Subcutaneous adipose tissue (tissue), 4 donors: Measurements from ENCODE around the gene FAM221B. TPM values are rescaled to one million over a fixed set of nuclear protein-coding genes. Genes with fewer than 3 reads are reported as not detected.

Experiments
- total RNA-seq, 4 donors: library from RNA; depleted of rRNA; stranded (reverse); fragments of >200 nt; gene quantifications; one replicate each; pipeline ENCODE4 v1.1.0, GENCODE V29; 2016
- TF ChIP-seq, protein P1 (sequence below): fragments of 450-650 bp; IDR thresholded peaks from one replicate; pipeline ENCODE4 v1.5.1; 2016; ENCODE audit warnings: low read depth, mild to moderate bottlenecking, control low read depth, antibody characterized with exemption, moderate library complexity

The FAM221B gene
- total RNA-seq, 4 donors from 2014 or later, result not detected

DNA sequence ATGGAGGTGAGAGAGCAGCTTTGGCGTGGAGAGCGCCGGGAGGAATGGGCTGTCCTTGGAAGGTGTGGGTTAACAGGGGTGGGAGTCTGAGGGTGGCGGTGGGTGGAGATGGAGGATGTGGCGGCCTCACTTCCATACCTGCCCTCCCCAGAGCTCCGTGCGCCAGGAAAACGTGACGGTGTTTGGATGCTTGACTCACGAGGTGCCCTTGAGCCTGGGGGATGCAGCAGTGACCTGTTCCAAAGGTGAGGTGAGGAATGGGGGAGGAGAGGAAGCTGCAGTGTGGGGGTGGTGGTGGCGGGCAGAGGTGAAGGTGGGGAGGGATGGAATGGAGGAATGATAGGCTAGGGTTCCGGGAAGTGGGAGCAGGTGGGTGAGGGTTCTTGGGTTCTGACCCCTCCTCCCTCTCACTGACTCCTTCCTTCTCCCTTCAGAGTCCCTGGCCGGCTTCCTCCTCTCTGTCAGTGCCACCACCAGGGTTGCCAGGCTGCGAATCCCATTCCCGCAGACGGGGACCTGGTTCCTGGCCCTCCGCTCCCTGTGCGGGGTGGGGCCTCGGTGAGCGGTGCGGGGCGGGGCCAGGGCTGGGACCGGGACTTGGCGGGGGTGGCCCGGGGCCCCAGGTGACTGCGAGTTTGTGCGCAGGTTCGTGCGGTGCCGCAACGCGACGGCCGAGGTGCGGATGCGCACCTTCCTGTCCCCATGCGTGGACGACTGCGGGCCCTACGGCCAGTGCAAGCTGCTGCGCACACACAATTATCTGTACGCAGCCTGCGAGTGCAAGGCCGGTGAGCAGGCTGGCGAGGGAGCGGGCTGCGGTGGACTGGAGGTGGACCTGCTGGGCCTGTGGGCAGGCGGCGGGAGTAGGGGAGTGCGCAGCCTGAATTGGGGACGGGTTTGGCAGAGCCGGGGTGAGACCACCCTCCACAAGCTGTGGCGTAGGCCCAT lies 17.6 kb upstream of the FAM221B start:
- TF ChIP-seq, protein P1, sequence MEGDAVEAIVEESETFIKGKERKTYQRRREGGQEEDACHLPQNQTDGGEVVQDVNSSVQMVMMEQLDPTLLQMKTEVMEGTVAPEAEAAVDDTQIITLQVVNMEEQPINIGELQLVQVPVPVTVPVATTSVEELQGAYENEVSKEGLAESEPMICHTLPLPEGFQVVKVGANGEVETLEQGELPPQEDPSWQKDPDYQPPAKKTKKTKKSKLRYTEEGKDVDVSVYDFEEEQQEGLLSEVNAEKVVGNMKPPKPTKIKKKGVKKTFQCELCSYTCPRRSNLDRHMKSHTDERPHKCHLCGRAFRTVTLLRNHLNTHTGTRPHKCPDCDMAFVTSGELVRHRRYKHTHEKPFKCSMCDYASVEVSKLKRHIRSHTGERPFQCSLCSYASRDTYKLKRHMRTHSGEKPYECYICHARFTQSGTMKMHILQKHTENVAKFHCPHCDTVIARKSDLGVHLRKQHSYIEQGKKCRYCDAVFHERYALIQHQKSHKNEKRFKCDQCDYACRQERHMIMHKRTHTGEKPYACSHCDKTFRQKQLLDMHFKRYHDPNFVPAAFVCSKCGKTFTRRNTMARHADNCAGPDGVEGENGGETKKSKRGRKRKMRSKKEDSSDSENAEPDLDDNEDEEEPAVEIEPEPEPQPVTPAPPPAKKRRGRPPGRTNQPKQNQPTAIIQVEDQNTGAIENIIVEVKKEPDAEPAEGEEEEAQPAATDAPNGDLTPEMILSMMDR, result no peak

DNA sequence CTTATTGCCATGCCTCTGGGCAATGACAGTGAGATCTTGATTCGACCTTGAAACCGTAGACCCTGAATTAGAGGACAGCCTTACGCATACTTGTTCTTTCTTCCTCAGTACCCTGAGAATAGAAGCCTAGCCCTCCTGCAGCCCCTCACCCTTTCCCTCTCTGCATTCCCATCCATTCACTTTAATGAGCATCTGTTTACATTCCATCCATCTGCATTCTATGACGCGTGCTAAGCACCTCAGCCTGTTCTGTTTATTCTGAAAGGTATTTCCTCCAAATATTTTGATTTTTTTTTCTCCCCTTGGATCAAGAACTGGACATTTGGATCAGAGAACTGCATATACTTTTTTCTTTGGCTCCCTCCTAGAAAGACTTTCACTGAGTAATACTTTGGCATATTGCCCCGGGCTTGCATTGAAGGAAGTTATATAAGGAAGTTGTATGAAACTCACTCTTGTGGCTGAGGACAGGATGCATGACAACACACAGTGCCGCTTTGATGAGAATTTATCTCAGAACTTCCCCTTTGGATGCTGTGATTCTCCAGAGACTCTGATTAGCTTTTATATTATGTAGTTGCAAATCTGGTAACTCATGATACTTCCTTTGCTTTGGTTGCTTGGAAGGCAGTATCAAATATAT lies 16.2 kb upstream of the FAM221B start:
- TF ChIP-seq, protein P1, result no peak

DNA sequence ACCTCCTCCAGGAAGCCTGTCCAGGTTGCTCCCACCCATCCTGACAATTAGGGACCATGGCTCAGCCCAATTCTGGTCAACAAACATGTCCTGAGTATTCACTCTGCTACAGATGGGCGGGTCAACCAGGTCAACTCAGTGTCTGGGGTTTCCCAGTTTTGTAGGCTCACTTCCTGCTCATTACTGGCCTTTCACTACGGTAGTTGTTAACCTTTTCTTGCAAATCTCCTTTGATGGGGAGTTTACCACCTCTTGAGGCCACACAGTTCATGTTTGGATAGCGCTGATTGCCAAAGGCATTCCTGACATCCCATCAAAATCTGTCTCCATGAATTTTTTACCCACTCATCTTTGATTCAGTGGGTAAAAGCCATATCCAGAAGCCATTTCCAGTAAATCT lies 14.3 kb upstream of the FAM221B start:
- TF ChIP-seq, protein P1, result no peak

DNA sequence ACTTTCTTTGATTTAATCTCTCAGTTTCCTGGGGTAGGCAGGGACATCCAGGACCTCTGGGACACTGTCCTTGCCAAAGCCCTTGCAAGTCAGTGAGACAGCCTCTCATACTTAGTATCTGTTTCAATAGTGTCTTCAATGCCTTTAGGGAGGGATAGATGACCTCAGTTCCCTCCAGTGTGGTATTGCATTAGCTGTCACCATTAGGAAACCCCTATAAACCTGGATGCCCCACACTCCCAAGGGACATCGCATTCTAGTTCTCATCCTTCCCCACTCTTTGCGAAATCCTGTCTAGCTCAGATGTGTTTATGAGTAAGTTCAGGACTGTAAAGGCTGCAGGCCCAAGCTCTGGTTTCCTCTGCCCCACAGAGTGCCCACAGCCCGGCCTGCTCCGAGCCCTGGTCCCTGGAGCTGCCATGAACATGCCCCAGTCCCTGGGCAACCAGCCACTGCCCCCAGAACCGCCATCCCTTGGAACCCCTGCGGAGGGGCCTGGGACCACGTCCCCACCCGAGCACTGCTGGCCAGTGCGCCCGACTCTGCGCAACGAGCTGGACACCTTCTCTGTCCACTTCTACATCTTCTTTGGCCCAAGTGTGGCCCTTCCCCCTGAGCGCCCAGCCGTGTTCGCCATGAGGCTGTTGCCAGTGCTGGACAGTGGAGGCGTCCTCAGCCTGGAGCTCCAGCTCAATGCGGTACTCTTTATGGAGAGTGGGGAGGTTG lies 13.7 kb upstream of the FAM221B start:
- TF ChIP-seq, protein P1, result no peak

DNA sequence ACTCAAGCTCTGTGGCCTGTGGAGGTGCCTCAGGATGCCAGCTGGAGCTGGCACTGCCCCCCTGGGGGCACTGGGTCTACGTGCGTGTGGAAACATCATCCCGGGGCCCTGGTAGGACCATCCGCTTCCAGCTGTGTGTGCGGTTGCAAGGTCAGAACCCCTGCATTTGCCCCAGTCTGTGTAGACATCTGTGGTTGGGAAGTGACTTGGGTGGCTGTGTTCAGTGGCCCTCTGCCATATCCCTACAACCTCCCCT lies 13.0 kb upstream of the FAM221B start:
- TF ChIP-seq, protein P1, result no peak

DNA sequence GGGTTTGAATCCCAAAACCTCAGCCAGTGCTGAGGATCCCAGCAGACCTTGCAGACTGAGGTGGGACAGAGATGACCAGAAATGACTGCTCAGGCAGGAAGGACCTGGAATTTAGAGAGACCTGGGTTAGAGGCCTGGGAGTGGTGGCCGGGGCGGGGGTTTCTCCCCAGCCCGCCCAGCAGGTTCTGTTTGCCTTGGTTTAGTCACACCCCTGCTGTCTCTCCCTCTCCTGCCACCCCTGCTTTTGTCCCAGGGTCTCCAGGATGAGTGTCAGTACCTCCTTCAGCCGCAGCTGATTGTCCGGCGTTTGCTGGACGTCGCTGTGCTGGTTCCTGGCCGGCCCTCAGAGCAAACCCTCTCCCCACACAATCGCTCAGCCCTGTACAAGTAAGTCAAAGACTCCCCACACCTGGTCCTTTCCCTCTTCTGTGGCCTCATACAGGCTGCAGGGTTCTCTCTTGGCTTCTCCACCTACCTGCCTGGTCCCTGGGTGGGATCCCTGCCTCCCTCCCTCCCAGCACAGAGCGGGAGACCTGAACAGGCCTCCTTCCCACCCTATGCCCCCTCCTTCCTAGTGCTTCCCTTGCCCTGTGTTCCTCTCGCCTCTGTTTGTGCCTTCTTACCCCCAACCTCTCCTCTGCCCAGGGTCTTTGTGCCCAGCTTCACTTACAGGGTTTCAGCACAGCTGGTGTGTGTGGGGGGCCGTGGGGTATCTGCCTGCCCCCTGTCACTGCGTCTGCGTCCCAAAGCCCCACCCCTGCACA lies 12.5 kb upstream of the FAM221B start:
- TF ChIP-seq, protein P1, result no peak
